ENCODE results near the gene DOCK4.
A peak's percentile ranks its signal among the peaks of the same experiment; 100 is the strongest.

The DOCK4 gene

GRCh38 chr7:112010109-112010508, 196.1 kb downstream of the DOCK4 start:
- Histone ChIP-seq H3K9me3 (ENCODE audit: control insufficient read depth, low read length) (no peaks in the 10 kb centered on the region), H3K36me3 (ENCODE audit: control insufficient read depth, insufficient read depth, low read length, severe bottlenecking) (no peaks in the 10 kb centered on the region), H3K4me1 (ENCODE audit: control insufficient read depth, insufficient read depth, low read length) (no peaks in the 10 kb centered on the region), H3K9ac (ENCODE audit: low read length) (no peak overlapping the region), H3K4me3 (ENCODE audit: low read length) (no peak overlapping the region), H3K27me3 (replicated peaks; ENCODE audit: control insufficient read depth, insufficient read depth, low read length) (no peaks in the 10 kb centered on the region)
- no peak for DNase-seq (ENCODE audit: low read depth)

- Histone ChIP-seq H3K4me3 (ENCODE audit: low read length) (no peak overlapping the region), H3K4me1 (ENCODE audit: control insufficient read depth, insufficient read depth, low read length) (no peaks in the 10 kb centered on the region), H3K36me3 (ENCODE audit: control insufficient read depth, insufficient read depth, low read length, severe bottlenecking) (no peaks in the 10 kb centered on the region), H3K9me3 (ENCODE audit: control insufficient read depth, low read length) (no peaks in the 10 kb centered on the region), H3K9ac (ENCODE audit: low read length) (no peak overlapping the region), H3K27me3 (replicated peaks; ENCODE audit: control insufficient read depth, insufficient read depth, low read length) (no peaks in the 10 kb centered on the region)
- DNase-seq (ENCODE audit: low read depth), result peak; percentile 43
Observed at GRCh38 chr7:112009081-112009480, 197.1 kb downstream of the DOCK4 start.

DNA sequence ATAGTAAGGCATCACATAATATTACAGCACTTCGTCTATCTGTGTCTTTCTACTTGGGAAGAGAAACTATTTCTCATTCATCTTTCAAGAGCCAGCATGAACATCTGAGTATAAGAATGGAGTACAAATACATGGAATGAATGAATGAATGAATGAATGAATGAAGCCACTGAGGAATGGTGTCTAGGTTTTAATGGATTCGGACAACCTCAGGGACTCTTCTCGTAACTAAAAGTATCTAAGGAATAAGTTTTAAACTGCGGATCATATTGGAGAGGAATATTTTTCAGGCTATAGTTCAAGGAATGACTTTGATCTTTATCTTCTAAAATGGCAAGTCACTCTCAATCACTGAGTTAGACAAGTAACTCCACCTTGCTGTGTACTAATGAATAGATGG, 199.0 kb downstream of the DOCK4 start:
- no peaks in the 10 kb centered on the region for H3K27me3 ChIP-seq (replicated peaks; ENCODE audit: control insufficient read depth, insufficient read depth, low read length)
- no peaks in the 10 kb centered on the region for H3K9me3 ChIP-seq (ENCODE audit: control insufficient read depth, low read length)
- DNase-seq (ENCODE audit: low read depth), result no peak
- H3K4me1 ChIP-seq (ENCODE audit: control insufficient read depth, insufficient read depth, low read length), result no peaks in the 10 kb centered on the region
- no peak overlapping the region for H3K9ac ChIP-seq (ENCODE audit: low read length)
- no peak overlapping the region for H3K4me3 ChIP-seq (ENCODE audit: low read length)
- H3K36me3 ChIP-seq (ENCODE audit: control insufficient read depth, insufficient read depth, low read length, severe bottlenecking), result no peaks in the 10 kb centered on the region

GRCh38 chr7:112006071-112006470, 200.1 kb downstream of the DOCK4 start:
- Histone ChIP-seq H3K4me3 (ENCODE audit: low read length) (no peak overlapping the region), H3K9ac (ENCODE audit: low read length) (no peak overlapping the region), H3K36me3 (ENCODE audit: control insufficient read depth, insufficient read depth, low read length, severe bottlenecking) (no peaks in the 10 kb centered on the region), H3K27me3 (replicated peaks; ENCODE audit: control insufficient read depth, insufficient read depth, low read length) (no peaks in the 10 kb centered on the region), H3K4me1 (ENCODE audit: control insufficient read depth, insufficient read depth, low read length) (peaks cover 2% of the 10 kb centered on the region), H3K9me3 (ENCODE audit: control insufficient read depth, low read length) (no peaks in the 10 kb centered on the region)
- no peak for DNase-seq (ENCODE audit: low read depth)

- Histone ChIP-seq H3K27me3 (replicated peaks; ENCODE audit: control insufficient read depth, insufficient read depth, low read length) (no peaks in the 10 kb centered on the region), H3K36me3 (ENCODE audit: control insufficient read depth, insufficient read depth, low read length, severe bottlenecking) (no peaks in the 10 kb centered on the region), H3K9me3 (ENCODE audit: control insufficient read depth, low read length) (no peaks in the 10 kb centered on the region), H3K4me3 (ENCODE audit: low read length) (no peak overlapping the region), H3K4me1 (ENCODE audit: control insufficient read depth, insufficient read depth, low read length) (peaks cover 5% of the 10 kb centered on the region), H3K9ac (ENCODE audit: low read length) (no peak overlapping the region)
- DNase-seq (ENCODE audit: low read depth), result no peak
Observed at GRCh38 chr7:112005205-112005775, 200.9 kb downstream of the DOCK4 start.

DNA sequence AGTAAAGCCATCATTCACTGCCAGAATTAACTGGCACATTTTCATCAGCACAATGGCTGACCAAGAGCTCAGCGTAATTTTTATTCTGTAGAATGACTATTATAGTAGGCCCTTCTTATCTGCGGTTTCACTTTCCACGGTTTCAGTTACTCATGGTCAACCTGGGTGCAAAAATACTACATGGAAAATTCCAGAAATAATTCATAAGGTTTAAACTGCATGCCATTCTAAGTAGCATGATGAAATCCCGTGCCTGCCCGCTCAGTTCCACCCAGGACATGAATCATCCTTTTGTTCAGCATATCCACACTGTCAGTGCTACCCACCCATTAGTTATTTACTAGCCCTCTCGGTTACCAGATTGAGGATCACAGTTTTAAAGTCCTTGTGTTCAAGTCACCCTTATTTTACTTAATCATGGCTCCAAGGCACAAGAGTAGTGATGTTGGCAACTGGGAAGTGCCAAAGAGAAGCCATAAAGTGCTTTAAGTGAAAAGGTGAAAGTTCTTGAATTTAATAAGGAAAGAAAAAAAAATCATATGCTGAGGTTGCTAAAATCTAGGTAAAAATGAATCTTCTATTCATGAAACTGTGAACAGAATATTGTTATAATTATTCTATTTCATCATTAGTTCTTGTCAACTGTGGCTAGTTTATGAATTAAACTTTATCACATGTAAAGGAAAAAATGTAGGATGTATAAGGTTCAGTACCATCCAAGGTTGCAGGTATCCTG, 204.9 kb downstream of the DOCK4 start:
- H3K4me1 ChIP-seq (ENCODE audit: control insufficient read depth, insufficient read depth, low read length), result peaks cover 5% of the 10 kb centered on the region

GRCh38 chr7:111998326-111998725, 207.9 kb downstream of the DOCK4 start:
- Histone ChIP-seq H3K27me3 (replicated peaks; ENCODE audit: control insufficient read depth, insufficient read depth, low read length) (no peaks in the 10 kb centered on the region), H3K4me1 (ENCODE audit: control insufficient read depth, insufficient read depth, low read length) (peaks cover 5% of the 10 kb centered on the region), H3K9me3 (ENCODE audit: control insufficient read depth, low read length) (no peaks in the 10 kb centered on the region), H3K36me3 (ENCODE audit: control insufficient read depth, insufficient read depth, low read length, severe bottlenecking) (no peaks in the 10 kb centered on the region), H3K4me3 (ENCODE audit: low read length) (no peak overlapping the region), H3K9ac (ENCODE audit: low read length) (no peak overlapping the region)
- no peak for DNase-seq (ENCODE audit: low read depth)

More for the DNA sequence above, 204.9 kb downstream of the DOCK4 start:
- peak; percentile 79 for DNase-seq (ENCODE audit: low read depth)
- Histone ChIP-seq H3K9ac (ENCODE audit: low read length) (no peak overlapping the region), H3K9me3 (ENCODE audit: control insufficient read depth, low read length) (no peaks in the 10 kb centered on the region), H3K27me3 (replicated peaks; ENCODE audit: control insufficient read depth, insufficient read depth, low read length) (no peaks in the 10 kb centered on the region), H3K4me3 (ENCODE audit: low read length) (no peak overlapping the region), H3K36me3 (ENCODE audit: control insufficient read depth, insufficient read depth, low read length, severe bottlenecking) (no peaks in the 10 kb centered on the region)

- Histone ChIP-seq H3K4me1 (ENCODE audit: control insufficient read depth, insufficient read depth, low read length) (peaks cover 6% of the 10 kb centered on the region), H3K27me3 (replicated peaks; ENCODE audit: control insufficient read depth, insufficient read depth, low read length) (no peaks in the 10 kb centered on the region), H3K36me3 (ENCODE audit: control insufficient read depth, insufficient read depth, low read length, severe bottlenecking) (no peaks in the 10 kb centered on the region), H3K9me3 (ENCODE audit: control insufficient read depth, low read length) (no peaks in the 10 kb centered on the region), H3K9ac (ENCODE audit: low read length) (no peak overlapping the region), H3K4me3 (ENCODE audit: low read length) (no peak overlapping the region)
- DNase-seq (ENCODE audit: low read depth), result no peak
Observed at GRCh38 chr7:111997546-111997945, 208.7 kb downstream of the DOCK4 start.

- H3K4me3 ChIP-seq (ENCODE audit: low read length), result no peak overlapping the region
- peak; percentile 16 for DNase-seq (ENCODE audit: low read depth)
- peaks cover 9% of the 10 kb centered on the region for H3K4me1 ChIP-seq (ENCODE audit: control insufficient read depth, insufficient read depth, low read length)
- H3K9me3 ChIP-seq (ENCODE audit: control insufficient read depth, low read length), result no peaks in the 10 kb centered on the region
- H3K27me3 ChIP-seq (replicated peaks; ENCODE audit: control insufficient read depth, insufficient read depth, low read length), result no peaks in the 10 kb centered on the region
- no peak overlapping the region for H3K9ac ChIP-seq (ENCODE audit: low read length)
- H3K36me3 ChIP-seq (ENCODE audit: control insufficient read depth, insufficient read depth, low read length, severe bottlenecking), result no peaks in the 10 kb centered on the region
Observed at GRCh38 chr7:111992601-111993000, 213.6 kb downstream of the DOCK4 start.

DNA sequence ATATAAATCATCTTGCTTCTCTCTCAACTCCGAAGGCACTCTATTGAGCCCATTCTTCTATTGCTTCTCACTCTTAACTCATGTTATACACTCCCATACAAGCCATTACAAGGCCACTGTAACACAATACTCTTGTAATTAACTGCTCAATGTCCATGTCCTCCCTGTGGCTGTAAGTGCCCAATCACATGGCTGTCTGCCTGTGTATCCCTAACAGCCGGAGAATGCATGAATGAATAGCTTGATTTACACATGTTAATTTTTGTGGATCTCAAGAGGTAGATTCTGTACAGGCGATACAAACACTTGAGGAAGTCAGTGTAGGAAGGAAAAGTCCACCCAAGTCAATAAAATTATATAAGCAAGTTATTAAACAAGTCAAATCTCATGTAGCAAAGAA, 215.6 kb downstream of the DOCK4 start:
- H3K36me3 ChIP-seq (ENCODE audit: control insufficient read depth, insufficient read depth, low read length, severe bottlenecking), result no peaks in the 10 kb centered on the region

DNA sequence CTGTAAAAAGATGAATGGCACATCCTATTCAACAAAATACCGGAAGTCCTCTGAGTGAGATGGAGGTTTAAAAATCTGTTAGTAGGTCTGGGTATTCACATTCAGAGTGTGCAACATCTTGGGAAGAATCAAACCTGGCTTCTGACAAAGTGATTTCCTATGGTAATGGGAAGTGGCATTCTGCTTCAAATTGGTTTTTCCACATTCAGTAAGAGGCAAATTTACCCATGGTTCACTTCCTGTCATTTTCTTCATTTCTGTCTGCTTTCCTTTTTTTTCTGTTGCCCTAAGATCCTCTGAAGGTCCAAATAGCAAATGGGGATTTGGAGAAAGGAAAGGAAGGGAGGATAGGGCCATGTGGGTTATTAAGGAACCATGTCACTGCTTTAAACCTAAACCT, 218.3 kb downstream of the DOCK4 start:
- H3K4me1 ChIP-seq (ENCODE audit: control insufficient read depth, insufficient read depth, low read length), result peaks cover 18% of the 10 kb centered on the region
- no peak for DNase-seq (ENCODE audit: low read depth)
- H3K9ac ChIP-seq (ENCODE audit: low read length), result no peak overlapping the region
- no peaks in the 10 kb centered on the region for H3K36me3 ChIP-seq (ENCODE audit: control insufficient read depth, insufficient read depth, low read length, severe bottlenecking)
- H3K27me3 ChIP-seq (replicated peaks; ENCODE audit: control insufficient read depth, insufficient read depth, low read length), result no peaks in the 10 kb centered on the region
- no peak overlapping the region for H3K4me3 ChIP-seq (ENCODE audit: low read length)
- no peaks in the 10 kb centered on the region for H3K9me3 ChIP-seq (ENCODE audit: control insufficient read depth, low read length)

More for the DNA sequence above, 215.6 kb downstream of the DOCK4 start:
- Histone ChIP-seq H3K27me3 (replicated peaks; ENCODE audit: control insufficient read depth, insufficient read depth, low read length) (no peaks in the 10 kb centered on the region), H3K4me3 (ENCODE audit: low read length) (no peak overlapping the region), H3K4me1 (ENCODE audit: control insufficient read depth, insufficient read depth, low read length) (peaks cover 18% of the 10 kb centered on the region), H3K9ac (ENCODE audit: low read length) (no peak overlapping the region), H3K9me3 (ENCODE audit: control insufficient read depth, low read length) (no peaks in the 10 kb centered on the region)
- DNase-seq (ENCODE audit: low read depth), result no peak
